HepG2 (cell line): ENCODE results near the gene KLF16. TPM values are rescaled to one million over a fixed set of nuclear protein-coding genes. Genes with fewer than 3 reads are reported as not detected.

Experiments
- CSRNP1 ChIP-seq: sonication (generic); formaldehyde crosslinking; IDR thresholded peaks from 2 replicates; pipeline ENCODE4 v1.8.1; 2023; ENCODE audit warnings: mild to moderate bottlenecking, missing genetic modification reagents
- GATA4 ChIP-seq: sonication (generic); IDR thresholded peaks from 2 replicates; pipeline ENCODE4 v1.6.1; 2016; ENCODE audit warnings: antibody characterized with exemption, low read depth, borderline replicate concordance
- HINFP ChIP-seq: sonication (generic); formaldehyde crosslinking; IDR thresholded peaks from 2 replicates; pipeline ENCODE4 v1.4.0; 2020; ENCODE audit warnings: low read depth, mild to moderate bottlenecking, missing genetic modification reagents
- KMT2A ChIP-seq: sonication (generic); formaldehyde crosslinking; IDR thresholded peaks from 2 replicates; pipeline ENCODE4 v1.4.0; 2020; ENCODE audit warnings: missing genetic modification reagents
- MXD3 ChIP-seq: IDR thresholded peaks from 2 replicates; pipeline ENCODE4 v1.6.1; 2016; ENCODE audit warnings: mild to moderate bottlenecking, missing biosample characterization, missing genetic modification reagents
- NR2F2 ChIP-seq: IDR thresholded peaks from 2 replicates; pipeline ENCODE4 v1.6.1; 2012; ENCODE audit warnings: low read depth, inconsistent platforms, borderline replicate concordance
- TERF1 ChIP-seq: sonication (generic); formaldehyde crosslinking; IDR thresholded peaks from 2 replicates; pipeline ENCODE4 v1.8.0; 2022; ENCODE audit warnings: mild to moderate bottlenecking, missing genetic modification reagents, moderate library complexity
- ZNF281 ChIP-seq: sonication (generic); formaldehyde crosslinking; IDR thresholded peaks from 2 replicates; pipeline ENCODE4 v1.4.0; 2020; ENCODE audit warnings: missing genetic modification reagents, borderline replicate concordance
- ZNF350 ChIP-seq: sonication (generic); formaldehyde crosslinking; IDR thresholded peaks from 2 replicates; pipeline ENCODE4 v1.4.0; 2020; ENCODE audit warnings: mild to moderate bottlenecking, low read depth, missing genetic modification reagents, borderline replicate concordance
- ZNF496 ChIP-seq: sonication (generic); formaldehyde crosslinking; IDR thresholded peaks from 2 replicates; pipeline ENCODE4 v1.8.1; 2023; ENCODE audit warnings: mild to moderate bottlenecking, moderate library complexity, missing genetic modification reagents; ENCODE audit not compliant: insufficient replicate concordance
- ZNF547 ChIP-seq: sonication (generic); formaldehyde crosslinking; IDR thresholded peaks from 2 replicates; pipeline ENCODE4 v1.5.1; 2020; ENCODE audit warnings: mild to moderate bottlenecking, missing genetic modification reagents
- ZNF564 ChIP-seq: sonication (generic); formaldehyde crosslinking; IDR thresholded peaks from 2 replicates; pipeline ENCODE4 v1.8.1; 2023; ENCODE audit warnings: mild to moderate bottlenecking, missing genetic modification reagents
- ZNF646 ChIP-seq: sonication (generic); formaldehyde crosslinking; IDR thresholded peaks from 2 replicates; pipeline ENCODE4 v1.9.0; 2021; ENCODE audit warnings: mild to moderate bottlenecking, missing genetic modification reagents
- polyA plus RNA-seq, 8 experiments: library from polyadenylated mRNA; depleted of rRNA in 3 of 8; stranded (reverse) in 7 of 8; unstranded in 1 of 8; fragments of >200 nt; fragmentation: Illumina TruSeq in 4 of 8; extraction: Trizol in 4 of 8; gene quantifications; 2 replicates each; pipeline versions ENCODE4 v1.2.1 to v1.2.3, GENCODE V29; 2011 to 2016; ENCODE audit warnings: low read depth in 4 of 8, missing spikeins in 1 of 8, mixed read lengths in 1 of 8; ENCODE audit not compliant: insufficient read depth in 1 of 8
- total RNA-seq, 5 experiments: library from RNA; depleted of rRNA; stranded (reverse); fragments of >200 nt; fragmentation: Illumina TruSeq; extraction: Trizol; gene quantifications; 2 replicates each; pipeline ENCODE4 v1.2.3, GENCODE V29; 2016; ENCODE audit warnings: low read depth in 1 of 5

Gene KLF16
- total and polyA plus RNA-seq, 2 of the 13 experiments (the other 11 are each of a cell fraction or from before 2014, with no cell fraction given), result 3.5 to 6.7 TPM

GRCh38 chr19:1905110-1905862 lies 41.9 kb upstream of the KLF16 start, which contains the start of the genes ADAT3 and SCAMP4 (continued):
- TF ChIP-seq TERF1 (CRISPR knock-in tag) (no peak), ZNF281 (CRISPR knock-in tag) (peak; percentile 22; the same call in 1 of the 2 replicates), HINFP (CRISPR knock-in tag) (no peak), CSRNP1 (peak; percentile 17; the same call in 1 of the 2 replicates), ZNF547 (CRISPR knock-in tag) (peak; percentile 3; the same call in 1 of the 2 replicates), MXD3 (CRISPR knock-in tag) (no peak), ZNF350 (0 out of 2 replicates have a peak, but pooled peaks have one; percentile 23), KMT2A (CRISPR knock-in tag) (peak; percentile 54; the same call in 1 of the 2 replicates), ZNF646 (CRISPR knock-in tag) (no peak), NR2F2 (peak; percentile 36; the same call in 1 of the 2 replicates), GATA4 (peak; percentile 42; the same call in 1 of the 2 replicates), ZNF564 (CRISPR knock-in tag) (no peak), ZNF496 (CRISPR knock-in tag) (no peak)
